Measurements from ENCODE around the gene CPT1C. TPM values are rescaled to one million over a fixed set of nuclear protein-coding genes. Genes with fewer than 3 reads are reported as not detected.
A peak's percentile ranks its signal among the peaks of the same experiment; 100 is the strongest.

The CPT1C gene
- total RNA-seq, 2 experiments from 2014 or later: 2.1 to 4.1 TPM

GRCh38 chr19:49744946-49745381 lies 54.0 kb downstream of the CPT1C start:
- Mint-ChIP-seq H3K4me1 (peaks cover 2% of the 10 kb centered on the region), H3K36me3 (no peaks in the 10 kb centered on the region), H3K27me3 (no peaks in the 10 kb centered on the region), H3K9me3 (no peaks in the 10 kb centered on the region), H3K4me3 (no peak overlapping the region), H3K27ac (no peak overlapping the region)
- ATAC-seq (ENCODE audit: low read depth) (no peak), DNase-seq (no peak)
- POLR2A ChIA-PET: no interaction called here

GRCh38 chr19:49746206-49746958 lies 55.5 kb downstream of the CPT1C start:
- H3K4me1 Mint-ChIP-seq: no peaks in the 10 kb centered on the region
- H3K27ac Mint-ChIP-seq: no peak overlapping the region
- H3K9me3 Mint-ChIP-seq: no peaks in the 10 kb centered on the region
- H3K36me3 Mint-ChIP-seq: no peaks in the 10 kb centered on the region
- POLR2A ChIA-PET: no interaction called here
- H3K27me3 Mint-ChIP-seq: peaks cover 3% of the 10 kb centered on the region
- H3K4me3 Mint-ChIP-seq: no peak overlapping the region
- ATAC-seq (ENCODE audit: low read depth): peak; percentile 30
- DNase-seq: peak; percentile 46

GRCh38 chr19:49749055-49749716 lies 58.3 kb downstream of the CPT1C start:
- H3K36me3 Mint-ChIP-seq: no peaks in the 10 kb centered on the region
- DNase-seq: no peak
- no peak for ATAC-seq (ENCODE audit: low read depth)
- POLR2A ChIA-PET: interaction anchor here (1.0 kb wide), 1 partner anchor 32 kb away, joined by 3 read pairs; no protein-coding TSS in a partner anchor
- no peak overlapping the region for H3K4me3 Mint-ChIP-seq
- no peaks in the 10 kb centered on the region for H3K4me1 Mint-ChIP-seq
- no peak overlapping the region for H3K27ac Mint-ChIP-seq
- H3K27me3 Mint-ChIP-seq: peaks cover 3% of the 10 kb centered on the region
- no peaks in the 10 kb centered on the region for H3K9me3 Mint-ChIP-seq

- Mint-ChIP-seq H3K27ac (no peak overlapping the region), H3K27me3 (peaks cover 5% of the 10 kb centered on the region), H3K9me3 (no peaks in the 10 kb centered on the region), H3K4me3 (no peak overlapping the region), H3K4me1 (no peaks in the 10 kb centered on the region), H3K36me3 (no peaks in the 10 kb centered on the region)
- DNase-seq (no peak), ATAC-seq (ENCODE audit: low read depth) (no peak)
- POLR2A ChIA-PET: interaction anchor here (1.0 kb wide), 1 partner anchor 33 kb away, joined by 3 read pairs; no protein-coding TSS in a partner anchor
Measured at GRCh38 chr19:49749771-49750170, 58.9 kb downstream of the CPT1C start.

GRCh38 chr19:49752701-49753100 lies 61.8 kb downstream of the CPT1C start:
- Mint-ChIP-seq H3K27me3 (peaks cover 5% of the 10 kb centered on the region), H3K9me3 (peaks cover 3% of the 10 kb centered on the region), H3K4me1 (no peaks in the 10 kb centered on the region), H3K36me3 (peaks cover 2% of the 10 kb centered on the region), H3K4me3 (no peak overlapping the region), H3K27ac (no peak overlapping the region)
- DNase-seq: no peak
- POLR2A ChIA-PET: no interaction called here
- ATAC-seq (ENCODE audit: low read depth): no peak

GRCh38 chr19:49755956-49756355 lies 65.0 kb downstream of the CPT1C start:
- H3K36me3 Mint-ChIP-seq: peaks cover 2% of the 10 kb centered on the region
- ATAC-seq (ENCODE audit: low read depth) (no peak), DNase-seq (no peak)
- H3K27ac Mint-ChIP-seq: no peak overlapping the region
- H3K4me3 Mint-ChIP-seq: no peak overlapping the region
- peaks cover 2% of the 10 kb centered on the region for H3K4me1 Mint-ChIP-seq
- H3K9me3 Mint-ChIP-seq: peaks cover 3% of the 10 kb centered on the region
- POLR2A ChIA-PET: interaction anchor here (1.5 kb wide), 1 partner anchor 11 kb away, joined by 3 read pairs; the partner anchor contains the start of gene AP2A1
- H3K27me3 Mint-ChIP-seq: peaks cover 6% of the 10 kb centered on the region

- Mint-ChIP-seq H3K4me3 (no peak overlapping the region), H3K27ac (no peak overlapping the region), H3K9me3 (peaks cover 3% of the 10 kb centered on the region), H3K27me3 (peaks cover 5% of the 10 kb centered on the region), H3K36me3 (peaks cover 2% of the 10 kb centered on the region), H3K4me1 (peaks cover 2% of the 10 kb centered on the region)
- POLR2A ChIA-PET: interaction anchor here (0.6 kb wide), 1 partner anchor 254 kb away, joined by 3 read pairs; no protein-coding TSS in a partner anchor
- DNase-seq: no peak
- ATAC-seq (ENCODE audit: low read depth): no peak
Measured at GRCh38 chr19:49758292-49758691, 67.4 kb downstream of the CPT1C start.

GRCh38 chr19:49761249-49761624 lies 70.3 kb downstream of the CPT1C start:
- POLR2A ChIA-PET: no interaction called here
- Mint-ChIP-seq H3K27me3 (peaks cover 3% of the 10 kb centered on the region), H3K9me3 (peaks cover 2% of the 10 kb centered on the region), H3K4me3 (peak overlapping the region; percentile 58), H3K36me3 (peaks cover 2% of the 10 kb centered on the region), H3K27ac (peak overlapping the region; percentile 65), H3K4me1 (peaks cover 6% of the 10 kb centered on the region)
- no peak for ATAC-seq (ENCODE audit: low read depth)
- no peak for DNase-seq

- Mint-ChIP-seq H3K9me3 (no peaks in the 10 kb centered on the region), H3K4me1 (peaks cover 8% of the 10 kb centered on the region), H3K36me3 (peaks cover 2% of the 10 kb centered on the region), H3K27ac (peak overlapping the region; percentile 65), H3K27me3 (peaks cover 3% of the 10 kb centered on the region), H3K4me3 (peak overlapping the region; percentile 58)
- ATAC-seq (ENCODE audit: low read depth) (no peak), DNase-seq (no peak)
- POLR2A ChIA-PET: interaction anchor here (0.6 kb wide), 1 partner anchor 44 kb away, joined by 3 read pairs; no protein-coding TSS in a partner anchor
Measured at GRCh38 chr19:49761625-49762311, 70.9 kb downstream of the CPT1C start.

GRCh38 chr19:49763230-49763629 lies 72.3 kb downstream of the CPT1C start, which contains the start of gene TSKS:
TSKS (minus strand) TSS chr19:49763306; CDS start chr19:49763247, 59 bp downstream.
- Mint-ChIP-seq H3K9me3 (no peaks in the 10 kb centered on the region), H3K4me3 (no peak within 1 kb of the TSS), H3K4me1 (peaks cover 14% of the 10 kb centered on the region), H3K27ac (peak within 1 kb of the TSS; percentile 65), H3K36me3 (peaks cover 2% of the 10 kb centered on the region), H3K27me3 (peaks cover under 1% of the 10 kb centered on the region)
- POLR2A ChIA-PET: no interaction called here
- ATAC-seq (ENCODE audit: low read depth): no peak
- no peak for DNase-seq

Small RNA genes within 50 kb of the gene (microRNA-seq; reads per million reads assigned to microRNA genes)
- gene MIR5088: not detected

Other genes starting within 250 kb of the CPT1C start
- gene SLC17A7, start 249.6 kb upstream of the CPT1C start, total RNA-seq: under 1 TPM; 0.14 to 0.25 TPM
- 100 to 1,000 TPM; 143 to 148 TPM for gene PIH1D1, start 239.3 kb upstream of the CPT1C start, total RNA-seq
- 10 to 100 TPM; 41.8 to 42.9 TPM for gene ALDH16A1, start 237.9 kb upstream of the CPT1C start, total RNA-seq
- 100 to 1,000 TPM; 250 to 282 TPM for gene FLT3LG, start 216.9 kb upstream of the CPT1C start, total RNA-seq
- gene RPL13A, start 203.5 kb upstream of the CPT1C start, total RNA-seq: 1,000 to 10,000 TPM; 2,936 to 3,173 TPM
- gene RPS11, start 194.7 kb upstream of the CPT1C start, total RNA-seq: 1,000 to 10,000 TPM; 2,412 to 2,445 TPM
- 10 to 100 TPM; 19.8 to 24.4 TPM for gene FCGRT, start 178.5 kb upstream of the CPT1C start, total RNA-seq
- 1 to 10 TPM; 1.6 to 2.4 TPM for gene RCN3, start 163.1 kb upstream of the CPT1C start, total RNA-seq
- 100 to 1,000 TPM; 122 to 125 TPM for gene NOSIP, start 110.6 kb upstream of the CPT1C start, total RNA-seq
- 1 to 10 TPM; 1.5 to 2.3 TPM for gene PRRG2, start 109.8 kb upstream of the CPT1C start, total RNA-seq
- 10 to 100 TPM; 49.7 TPM for gene PRR12, start 99.9 kb upstream of the CPT1C start, total RNA-seq
- 10 to 100 TPM; 12.3 to 14.9 TPM for gene RRAS, start 51.0 kb upstream of the CPT1C start, total RNA-seq
- 10 to 100 TPM; 64.7 to 66.9 TPM for gene SCAF1, start 48.9 kb upstream of the CPT1C start, total RNA-seq
- 100 to 1,000 TPM; 198 to 205 TPM for gene IRF3, start 25.3 kb upstream of the CPT1C start, total RNA-seq
- gene BCL2L12, start 25.2 kb upstream of the CPT1C start, total RNA-seq: 10 to 100 TPM; 63.4 to 71.3 TPM
- gene PRMT1, start 13.8 kb upstream of the CPT1C start, total RNA-seq: 100 to 1,000 TPM; 118 to 123 TPM
- 1 to 10 TPM; 4.1 to 4.3 TPM for gene ADM5, start 1.5 kb upstream of the CPT1C start, total RNA-seq
- gene TSKS, start 72.2 kb downstream of the CPT1C start, total RNA-seq: 1 to 10 TPM; 2.0 to 2.4 TPM
- gene AP2A1, start 75.9 kb downstream of the CPT1C start, total RNA-seq: 10 to 100 TPM; 81.6 to 87.7 TPM
- gene FUZ, start 122.2 kb downstream of the CPT1C start, total RNA-seq: 10 to 100 TPM; 30.0 to 31.3 TPM
- gene MED25, start 127.2 kb downstream of the CPT1C start, total RNA-seq: 10 to 100 TPM; 60.4 to 66.3 TPM
- gene PTOV1, start 160.0 kb downstream of the CPT1C start, total RNA-seq: 100 to 1,000 TPM in 1 of 2 experiments, 10 to 100 TPM in 1; 99.7 to 102 TPM
- 100 to 1,000 TPM; 144 to 160 TPM for gene PNKP, start 176.5 kb downstream of the CPT1C start, total RNA-seq
- gene AKT1S1, start 186.2 kb downstream of the CPT1C start, total RNA-seq: 10 to 100 TPM; 17.3 to 19.9 TPM
- 10 to 100 TPM; 51.3 to 53.4 TPM for gene TBC1D17, start 186.6 kb downstream of the CPT1C start, total RNA-seq
- 1 to 10 TPM; 1.4 to 1.7 TPM for gene IL4I1, start 205.8 kb downstream of the CPT1C start, total RNA-seq
- gene ATF5, start 238.1 kb downstream of the CPT1C start, total RNA-seq: 1 to 10 TPM; 6.9 TPM
- 100 to 1,000 TPM in 1 of 2 experiments, 10 to 100 TPM in 1; 94.2 to 105 TPM for gene NUP62, start 238.4 kb downstream of the CPT1C start, total RNA-seq

All from activated naive CD8-positive, alpha-beta T cell treated with anti-CD3 and anti-CD28 coated beads, Interleukin-2, amount 10 ng/mL, durations not matched to agents 7 days and 5 days (primary cell).